RWPE2 (cell line): ENCODE data around the gene MGAT5B.

ENCODE experiments used
- ATAC-seq: fragments of 200-7000 bp; cut with Tn5 transposase; 3 replicates; pipeline ENCODE4 v1.9.1; 2021; ENCODE audit warnings: low read depth
- DNase-seq: peaks from one replicate; pipeline ENCODE4 v3.0.0-alpha.2; 2020; ENCODE audit warnings: low spot score
- H3K27ac ChIP-seq: fragments of 450-650 bp; 2 replicates; pipeline ENCODE4 v1.5.1; 2017; ENCODE audit warnings: mild to moderate bottlenecking; ENCODE audit not compliant: poor library complexity, severe bottlenecking
- H3K27me3 ChIP-seq: fragments of 250-450 bp; sonication (Bioruptor Pico); 2 replicates; pipeline ENCODE4 v1.5.1; 2021; ENCODE audit warnings: mild to moderate bottlenecking, moderate library complexity; ENCODE audit not compliant: insufficient read depth, poor library complexity, severe bottlenecking
- H3K36me3 ChIP-seq: fragments of 250-450 bp; sonication (Bioruptor Pico); 2 replicates; pipeline ENCODE4 v1.5.1; 2020; ENCODE audit warnings: low read depth, mild to moderate bottlenecking, moderate library complexity
- H3K4me1 ChIP-seq: fragments of 250-450 bp; sonication (Bioruptor Pico); 2 replicates; pipeline ENCODE4 v1.5.1; 2021; ENCODE audit warnings: mild to moderate bottlenecking, moderate library complexity; ENCODE audit not compliant: insufficient read depth, poor library complexity, severe bottlenecking
- H3K4me3 ChIP-seq: fragments of 250-450 bp; sonication (Bioruptor Pico); 2 replicates; pipeline ENCODE4 v1.5.1; 2021; ENCODE audit warnings: mild to moderate bottlenecking, moderate library complexity; ENCODE audit not compliant: severe bottlenecking
- H3K9me3 ChIP-seq: fragments of 250-450 bp; sonication (Bioruptor Pico); 2 replicates; pipeline ENCODE4 v1.5.1; 2021; ENCODE audit warnings: mild to moderate bottlenecking, moderate library complexity; ENCODE audit not compliant: severe bottlenecking
- TF ChIP-seq, protein P1 (sequence below): fragments of 450-650 bp; IDR thresholded peaks from one replicate; pipeline ENCODE4 v1.5.1; 2017; ENCODE audit warnings: mild to moderate bottlenecking, moderate library complexity; ENCODE audit not compliant: poor library complexity, severe bottlenecking

Gene MGAT5B

DNA sequence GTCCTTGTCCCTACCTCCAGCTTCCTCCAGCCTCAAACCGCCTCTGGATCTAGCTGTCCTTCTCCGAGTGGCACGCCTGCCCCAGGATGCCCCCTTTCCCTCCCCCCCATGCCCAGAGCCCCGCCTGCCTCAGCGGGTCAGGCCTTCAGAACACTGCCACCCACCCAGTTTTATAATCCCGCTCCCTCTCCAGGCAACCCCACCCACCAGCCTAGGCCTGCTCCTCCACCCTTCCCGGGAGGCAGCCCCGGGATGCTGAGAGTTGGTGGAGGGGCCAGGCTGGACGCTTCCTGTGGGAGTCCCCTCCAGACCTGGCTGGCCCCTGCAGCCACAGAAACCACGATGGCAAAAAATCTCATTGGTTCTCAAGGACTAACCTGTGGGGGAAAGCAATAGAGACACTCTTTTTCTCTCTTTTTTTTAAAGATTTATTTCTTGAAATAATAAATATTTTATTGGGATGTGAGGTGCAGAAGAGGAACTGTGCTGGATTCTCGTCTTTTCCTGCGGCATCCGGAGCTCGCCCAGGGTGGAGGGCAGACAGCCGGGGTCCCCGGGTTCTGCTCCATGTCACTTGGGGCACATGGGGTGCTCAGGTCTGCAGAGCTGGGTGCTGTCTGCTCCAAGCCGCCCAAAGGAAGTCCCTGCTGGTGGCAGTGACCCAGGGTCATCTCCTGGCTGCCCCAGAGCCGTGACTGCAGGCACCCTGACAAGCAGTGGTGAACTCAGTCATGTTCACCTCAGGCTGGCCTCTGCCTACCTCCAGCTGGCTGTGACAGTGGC is 81.9 kb downstream of the MGAT5B start:
- Histone ChIP-seq H3K4me1 (no peaks in the 10 kb centered on the region), H3K27ac (no peak overlapping the region), H3K4me3 (no peak overlapping the region), H3K9me3 (no peaks in the 10 kb centered on the region), H3K36me3 (no peaks in the 10 kb centered on the region), H3K27me3 (no peaks in the 10 kb centered on the region)
- TF ChIP-seq, protein P1, sequence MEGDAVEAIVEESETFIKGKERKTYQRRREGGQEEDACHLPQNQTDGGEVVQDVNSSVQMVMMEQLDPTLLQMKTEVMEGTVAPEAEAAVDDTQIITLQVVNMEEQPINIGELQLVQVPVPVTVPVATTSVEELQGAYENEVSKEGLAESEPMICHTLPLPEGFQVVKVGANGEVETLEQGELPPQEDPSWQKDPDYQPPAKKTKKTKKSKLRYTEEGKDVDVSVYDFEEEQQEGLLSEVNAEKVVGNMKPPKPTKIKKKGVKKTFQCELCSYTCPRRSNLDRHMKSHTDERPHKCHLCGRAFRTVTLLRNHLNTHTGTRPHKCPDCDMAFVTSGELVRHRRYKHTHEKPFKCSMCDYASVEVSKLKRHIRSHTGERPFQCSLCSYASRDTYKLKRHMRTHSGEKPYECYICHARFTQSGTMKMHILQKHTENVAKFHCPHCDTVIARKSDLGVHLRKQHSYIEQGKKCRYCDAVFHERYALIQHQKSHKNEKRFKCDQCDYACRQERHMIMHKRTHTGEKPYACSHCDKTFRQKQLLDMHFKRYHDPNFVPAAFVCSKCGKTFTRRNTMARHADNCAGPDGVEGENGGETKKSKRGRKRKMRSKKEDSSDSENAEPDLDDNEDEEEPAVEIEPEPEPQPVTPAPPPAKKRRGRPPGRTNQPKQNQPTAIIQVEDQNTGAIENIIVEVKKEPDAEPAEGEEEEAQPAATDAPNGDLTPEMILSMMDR: no peak
- ATAC-seq (no peak), DNase-seq (no peak)

DNA sequence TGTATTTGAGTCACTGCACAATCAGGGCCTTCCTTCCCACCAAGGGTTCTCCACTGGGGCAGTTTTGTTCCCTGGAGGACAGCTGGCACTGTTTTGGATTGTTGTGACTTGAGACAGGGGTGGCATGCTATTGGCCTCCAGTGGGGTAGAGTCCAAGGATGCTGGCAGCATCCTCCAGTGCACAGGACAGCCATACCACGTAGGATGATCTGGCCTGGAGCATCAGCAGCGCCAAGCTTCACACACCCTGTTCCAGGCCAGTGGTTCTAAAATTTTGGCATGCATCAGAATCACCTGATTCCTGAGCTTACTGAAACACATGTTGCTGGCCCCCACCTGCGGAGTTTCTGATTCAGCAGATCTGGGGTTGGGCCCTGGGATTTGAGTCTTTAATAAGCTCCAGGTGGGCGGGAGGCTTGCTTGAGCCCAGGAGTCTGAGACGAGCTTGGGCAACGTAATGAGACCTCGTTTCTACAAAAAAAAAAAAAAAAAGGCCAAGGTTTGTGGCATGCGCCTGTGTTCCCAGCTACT is 83.2 kb downstream of the MGAT5B start:
- H3K4me3 ChIP-seq: no peak overlapping the region
- H3K36me3 ChIP-seq: no peaks in the 10 kb centered on the region
- H3K27me3 ChIP-seq: no peaks in the 10 kb centered on the region
- TF ChIP-seq, protein P1: no peak
- no peak for DNase-seq
- no peak overlapping the region for H3K27ac ChIP-seq
- no peaks in the 10 kb centered on the region for H3K9me3 ChIP-seq
- no peak for ATAC-seq
- H3K4me1 ChIP-seq: no peaks in the 10 kb centered on the region

DNA sequence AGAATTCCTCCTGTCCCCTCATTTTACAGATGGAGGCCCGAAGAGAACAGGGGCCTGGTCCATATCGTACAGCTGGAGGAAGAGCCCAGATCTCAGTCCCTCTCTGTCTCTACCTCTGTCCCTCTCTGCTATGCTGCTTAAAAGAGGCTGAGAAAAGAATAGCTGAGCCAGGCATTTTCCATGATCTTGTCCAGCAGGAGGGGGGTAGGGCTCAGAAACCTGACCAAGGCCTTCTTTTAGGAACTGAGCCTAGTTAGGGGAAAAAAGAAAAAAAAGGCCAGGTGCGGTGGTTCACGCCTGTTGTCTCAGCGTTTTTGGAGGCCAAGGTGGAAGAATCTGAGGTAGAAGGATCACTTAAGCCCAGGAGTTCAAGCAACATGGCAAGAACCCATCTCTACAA is 84.2 kb downstream of the MGAT5B start:
- Histone ChIP-seq H3K36me3 (no peaks in the 10 kb centered on the region), H3K4me1 (no peaks in the 10 kb centered on the region), H3K9me3 (no peaks in the 10 kb centered on the region), H3K4me3 (no peak overlapping the region), H3K27ac (no peak overlapping the region), H3K27me3 (no peaks in the 10 kb centered on the region)
- ATAC-seq (no peak), DNase-seq (no peak)
- TF ChIP-seq, protein P1: no peak

DNA sequence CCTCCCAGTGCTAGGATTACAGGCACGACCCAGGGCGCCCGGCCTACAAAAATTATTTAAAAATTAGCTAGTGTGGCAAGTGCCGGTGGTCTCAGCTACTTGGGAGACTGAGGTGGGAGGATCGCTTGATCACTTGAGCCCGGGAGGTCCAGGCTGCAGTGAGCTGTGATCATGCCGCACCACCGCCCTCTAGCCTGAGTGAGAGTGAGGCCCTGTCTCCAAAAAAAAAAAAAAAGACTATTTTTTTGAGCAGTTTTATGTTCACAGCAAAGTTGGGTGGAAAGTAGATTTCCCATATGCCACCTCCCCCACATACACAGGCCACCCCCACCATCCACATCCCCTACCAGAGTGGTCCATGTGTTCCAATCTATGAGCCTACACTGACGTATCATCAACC is 84.9 kb downstream of the MGAT5B start:
- no peaks in the 10 kb centered on the region for H3K36me3 ChIP-seq
- no peak overlapping the region for H3K27ac ChIP-seq
- H3K4me1 ChIP-seq: no peaks in the 10 kb centered on the region
- peaks cover 5% of the 10 kb centered on the region for H3K27me3 ChIP-seq
- TF ChIP-seq, protein P1: no peak
- ATAC-seq (no peak), DNase-seq (no peak)
- no peaks in the 10 kb centered on the region for H3K9me3 ChIP-seq
- no peak overlapping the region for H3K4me3 ChIP-seq

DNA sequence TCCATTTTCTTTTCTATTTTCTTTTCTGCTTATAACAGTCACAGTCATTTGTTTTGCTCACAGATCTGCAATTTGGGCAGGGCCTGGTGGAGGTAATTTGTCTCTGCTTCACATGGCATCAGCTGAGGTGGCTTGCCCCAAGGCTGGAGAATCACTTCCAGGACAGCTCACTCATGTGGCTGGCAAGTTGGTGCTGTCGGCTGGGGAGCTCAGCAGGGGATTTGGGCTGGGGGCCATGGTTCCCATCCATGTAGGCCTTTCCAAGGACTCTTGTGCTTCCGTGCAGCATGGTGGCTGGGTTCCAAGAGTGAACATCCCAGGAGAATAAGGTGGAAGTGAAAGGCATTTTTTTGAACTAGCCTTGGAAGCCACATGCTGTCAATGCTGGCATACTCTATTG is 85.7 kb downstream of the MGAT5B start:
- DNase-seq (no peak), ATAC-seq (no peak)

More for the DNA sequence above, 85.7 kb downstream of the MGAT5B start:
- no peaks in the 10 kb centered on the region for H3K9me3 ChIP-seq
- H3K4me3 ChIP-seq: no peak overlapping the region
- H3K36me3 ChIP-seq: no peaks in the 10 kb centered on the region
- H3K4me1 ChIP-seq: no peaks in the 10 kb centered on the region
- no peak overlapping the region for H3K27ac ChIP-seq
- TF ChIP-seq, protein P1: no peak
- H3K27me3 ChIP-seq: peaks cover 7% of the 10 kb centered on the region
